ENCODE results near the gene RASL10B. TPM values are rescaled to one million over a fixed set of nuclear protein-coding genes. Genes with fewer than 3 reads are reported as not detected.

RASL10B gene
- polyA plus RNA-seq, 2 donors: 0.28 to 0.53 TPM

GRCh38 chr17:35727635-35728034 is 3.8 kb upstream of the RASL10B start:
- 76 to 86% methylated on average over 5 of the region's 5 CpGs for WGBS, 2 donors
- H3K4me1 ChIP-seq (ENCODE audit: control insufficient read depth in 2 of 2, insufficient read depth in 2 of 2, low read length in 1 of 2): peaks cover 5 to 13% of the 10 kb centered on the region in 2 donors
- H3K27me3 ChIP-seq (ENCODE audit: control insufficient read depth in 1 of 2, insufficient read depth in 2 of 2, low read length in 2 of 2): no peaks in the 10 kb centered on the region
- peaks cover 6 to 8% of the 10 kb centered on the region in 2 donors for H3K36me3 ChIP-seq (ENCODE audit: control insufficient read depth in 2 of 2, insufficient read depth in 2 of 2, low read length in 1 of 2)
- H3K4me3 ChIP-seq (ENCODE audit: low read depth in 1 of 2, low read length in 2 of 2): no peak overlapping the region
- H3K9me3 ChIP-seq (ENCODE audit: control insufficient read depth in 2 of 2, insufficient read depth in 1 of 2, low read depth in 1 of 2, low read length in 1 of 2): no peaks in the 10 kb centered on the region
- no peak overlapping the region for H3K27ac ChIP-seq (ENCODE audit: low read depth in 2 of 2, low read length in 1 of 2)

- H3K36me3 ChIP-seq (ENCODE audit: control insufficient read depth in 2 of 2, insufficient read depth in 2 of 2, low read length in 1 of 2): peaks cover 3 to 7% of the 10 kb centered on the region in 2 donors
- WGBS, 2 donors: 84 to 89% methylated on average over 3 of the region's 3 CpGs
- H3K4me3 ChIP-seq (ENCODE audit: low read depth in 1 of 2, low read length in 2 of 2): no peak overlapping the region
- H3K9me3 ChIP-seq (ENCODE audit: control insufficient read depth in 2 of 2, insufficient read depth in 1 of 2, low read depth in 1 of 2, low read length in 1 of 2): no peaks in the 10 kb centered on the region
- no peaks in the 10 kb centered on the region for H3K27me3 ChIP-seq (ENCODE audit: control insufficient read depth in 1 of 2, insufficient read depth in 2 of 2, low read length in 2 of 2)
- no peak overlapping the region for H3K27ac ChIP-seq (ENCODE audit: low read depth in 2 of 2, low read length in 1 of 2)
- peaks cover 5 to 13% of the 10 kb centered on the region in 2 donors for H3K4me1 ChIP-seq (ENCODE audit: control insufficient read depth in 2 of 2, insufficient read depth in 2 of 2, low read length in 1 of 2)
Measured at GRCh38 chr17:35728551-35728950, 2.9 kb upstream of the RASL10B start.

GRCh38 chr17:35729405-35729833 is 2.0 kb upstream of the RASL10B start:
- WGBS, 2 donors: 79 to 84% methylated on average over 4 of the region's 4 CpGs

GRCh38 chr17:35730400-35731005 is 936 bp upstream of the RASL10B start:
- Histone ChIP-seq H3K36me3 (ENCODE audit: control insufficient read depth in 2 of 2, insufficient read depth in 2 of 2, low read length in 1 of 2) (peaks cover 0 to 5% of the 10 kb centered on the region in 2 donors), H3K27ac (ENCODE audit: low read depth in 2 of 2, low read length in 1 of 2) (no peak overlapping the region), H3K27me3 (ENCODE audit: control insufficient read depth in 1 of 2, insufficient read depth in 2 of 2, low read length in 2 of 2) (no peaks in the 10 kb centered on the region), H3K4me1 (ENCODE audit: control insufficient read depth in 2 of 2, insufficient read depth in 2 of 2, low read length in 1 of 2) (peaks cover 5 to 13% of the 10 kb centered on the region in 2 donors), H3K4me3 (ENCODE audit: low read depth in 1 of 2, low read length in 2 of 2) (no peak overlapping the region), H3K9me3 (ENCODE audit: control insufficient read depth in 2 of 2, insufficient read depth in 1 of 2, low read depth in 1 of 2, low read length in 1 of 2) (no peaks in the 10 kb centered on the region)
- 86 to 87% methylated on average over 10 of the region's 10 CpGs for WGBS, 2 donors

More at GRCh38 chr17:35729405-35729833, 2.0 kb upstream of the RASL10B start:
- no peak overlapping the region for H3K4me3 ChIP-seq (ENCODE audit: low read depth in 1 of 2, low read length in 2 of 2)
- peaks cover 0 to 5% of the 10 kb centered on the region in 2 donors for H3K36me3 ChIP-seq (ENCODE audit: control insufficient read depth in 2 of 2, insufficient read depth in 2 of 2, low read length in 1 of 2)
- no peaks in the 10 kb centered on the region for H3K9me3 ChIP-seq (ENCODE audit: control insufficient read depth in 2 of 2, insufficient read depth in 1 of 2, low read depth in 1 of 2, low read length in 1 of 2)
- H3K27ac ChIP-seq (ENCODE audit: low read depth in 2 of 2, low read length in 1 of 2): no peak overlapping the region
- no peaks in the 10 kb centered on the region for H3K27me3 ChIP-seq (ENCODE audit: control insufficient read depth in 1 of 2, insufficient read depth in 2 of 2, low read length in 2 of 2)
- H3K4me1 ChIP-seq (ENCODE audit: control insufficient read depth in 2 of 2, insufficient read depth in 2 of 2, low read length in 1 of 2): peaks cover 5 to 13% of the 10 kb centered on the region in 2 donors

- 22 to 33% methylated on average over 27 to 45 of the region's 47 CpGs for WGBS, 2 donors
- peak overlapping the region; percentile 32 to 61 for H3K4me3 ChIP-seq (ENCODE audit: low read depth in 1 of 2, low read length in 2 of 2)
Measured at GRCh38 chr17:35731917-35732805, 722 bp downstream of the RASL10B start.

GRCh38 chr17:35732806-35733136 is 1.3 kb downstream of the RASL10B start:
- H3K4me3 ChIP-seq (ENCODE audit: low read depth in 1 of 2, low read length in 2 of 2): no peak overlapping the region
- H3K27me3 ChIP-seq (ENCODE audit: control insufficient read depth in 1 of 2, insufficient read depth in 2 of 2, low read length in 2 of 2): no peaks in the 10 kb centered on the region
- H3K4me1 ChIP-seq (ENCODE audit: control insufficient read depth in 2 of 2, insufficient read depth in 2 of 2, low read length in 1 of 2): peaks cover 5 to 13% of the 10 kb centered on the region in 2 donors
- H3K27ac ChIP-seq (ENCODE audit: low read depth in 2 of 2, low read length in 1 of 2): no peak overlapping the region
- no peaks in the 10 kb centered on the region for H3K9me3 ChIP-seq (ENCODE audit: control insufficient read depth in 2 of 2, insufficient read depth in 1 of 2, low read depth in 1 of 2, low read length in 1 of 2)
- H3K36me3 ChIP-seq (ENCODE audit: control insufficient read depth in 2 of 2, insufficient read depth in 2 of 2, low read length in 1 of 2): no peaks in the 10 kb centered on the region
- WGBS, 2 donors: 78 to 79% methylated on average over 1 of the region's 1 CpG

More at GRCh38 chr17:35731917-35732805, 722 bp downstream of the RASL10B start:
- no peak overlapping the region for H3K27ac ChIP-seq (ENCODE audit: low read depth in 2 of 2, low read length in 1 of 2)
- H3K27me3 ChIP-seq (ENCODE audit: control insufficient read depth in 1 of 2, insufficient read depth in 2 of 2, low read length in 2 of 2): no peaks in the 10 kb centered on the region
- H3K36me3 ChIP-seq (ENCODE audit: control insufficient read depth in 2 of 2, insufficient read depth in 2 of 2, low read length in 1 of 2): peaks cover 0 to 2% of the 10 kb centered on the region in 2 donors
- H3K4me1 ChIP-seq (ENCODE audit: control insufficient read depth in 2 of 2, insufficient read depth in 2 of 2, low read length in 1 of 2): peaks cover 5 to 13% of the 10 kb centered on the region in 2 donors
- H3K9me3 ChIP-seq (ENCODE audit: control insufficient read depth in 2 of 2, insufficient read depth in 1 of 2, low read depth in 1 of 2, low read length in 1 of 2): no peaks in the 10 kb centered on the region

GRCh38 chr17:35733366-35733765 is 1.9 kb downstream of the RASL10B start:
- 70 to 80% methylated on average over 6 of the region's 6 CpGs for WGBS, 2 donors
- Histone ChIP-seq H3K36me3 (ENCODE audit: control insufficient read depth in 2 of 2, insufficient read depth in 2 of 2, low read length in 1 of 2) (no peaks in the 10 kb centered on the region), H3K27me3 (ENCODE audit: control insufficient read depth in 1 of 2, insufficient read depth in 2 of 2, low read length in 2 of 2) (no peaks in the 10 kb centered on the region), H3K9me3 (ENCODE audit: control insufficient read depth in 2 of 2, insufficient read depth in 1 of 2, low read depth in 1 of 2, low read length in 1 of 2) (no peaks in the 10 kb centered on the region), H3K27ac (ENCODE audit: low read depth in 2 of 2, low read length in 1 of 2) (no peak overlapping the region), H3K4me1 (ENCODE audit: control insufficient read depth in 2 of 2, insufficient read depth in 2 of 2, low read length in 1 of 2) (peaks cover 5 to 12% of the 10 kb centered on the region in 2 donors), H3K4me3 (ENCODE audit: low read depth in 1 of 2, low read length in 2 of 2) (no peak overlapping the region)

GRCh38 chr17:35734396-35734795 is 3.0 kb downstream of the RASL10B start:
- WGBS, 2 donors: 83 to 86% methylated on average over 7 of the region's 7 CpGs
- Histone ChIP-seq H3K4me1 (ENCODE audit: control insufficient read depth in 2 of 2, insufficient read depth in 2 of 2, low read length in 1 of 2) (peaks cover 5 to 11% of the 10 kb centered on the region in 2 donors), H3K9me3 (ENCODE audit: control insufficient read depth in 2 of 2, insufficient read depth in 1 of 2, low read depth in 1 of 2, low read length in 1 of 2) (no peaks in the 10 kb centered on the region), H3K27ac (ENCODE audit: low read depth in 2 of 2, low read length in 1 of 2) (no peak overlapping the region), H3K27me3 (ENCODE audit: control insufficient read depth in 1 of 2, insufficient read depth in 2 of 2, low read length in 2 of 2) (no peaks in the 10 kb centered on the region), H3K4me3 (ENCODE audit: low read depth in 1 of 2, low read length in 2 of 2) (no peak overlapping the region), H3K36me3 (ENCODE audit: control insufficient read depth in 2 of 2, insufficient read depth in 2 of 2, low read length in 1 of 2) (no peaks in the 10 kb centered on the region)

DNA sequence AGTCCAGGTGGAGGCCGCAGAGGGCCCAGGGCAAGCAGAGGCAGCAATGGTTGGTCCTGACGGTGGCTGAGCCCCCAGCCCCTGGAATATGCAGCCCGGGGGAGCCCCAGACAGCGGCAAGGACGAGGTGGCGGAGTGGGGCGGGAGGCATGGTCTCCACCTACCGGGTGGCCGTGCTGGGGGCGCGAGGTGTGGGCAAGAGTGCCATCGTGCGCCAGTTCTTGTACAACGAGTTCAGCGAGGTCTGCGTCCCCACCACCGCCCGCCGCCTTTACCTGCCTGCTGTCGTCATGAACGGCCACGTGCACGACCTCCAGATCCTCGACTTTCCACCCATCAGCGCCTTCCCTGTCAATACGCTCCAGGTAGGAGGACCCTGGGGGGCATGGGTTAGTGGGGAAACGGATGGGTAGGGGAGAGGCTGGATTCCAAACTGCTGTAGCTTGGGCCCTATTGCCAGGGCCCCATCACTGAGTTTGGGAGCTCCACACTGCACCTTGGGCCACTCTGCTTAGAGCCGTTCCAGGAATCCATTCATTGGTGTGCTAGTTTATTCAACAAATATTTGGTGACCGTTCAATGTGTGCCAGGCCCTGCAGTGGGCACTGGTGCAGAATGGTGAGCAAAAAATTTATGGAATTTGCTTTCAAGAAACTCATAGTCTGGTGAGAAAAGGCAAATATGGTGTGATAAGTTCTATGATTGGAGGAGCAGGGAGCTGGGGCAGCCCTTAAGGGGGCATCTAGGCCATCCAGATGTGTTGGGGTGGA is 3.8 kb downstream of the RASL10B start:
- Histone ChIP-seq H3K27me3 (ENCODE audit: control insufficient read depth in 1 of 2, insufficient read depth in 2 of 2, low read length in 2 of 2) (no peaks in the 10 kb centered on the region), H3K27ac (ENCODE audit: low read depth in 2 of 2, low read length in 1 of 2) (no peak overlapping the region)
- WGBS, 2 donors: 80 to 86% methylated on average over 29 of the region's 29 CpGs

More for the DNA sequence above, 3.8 kb downstream of the RASL10B start:
- Histone ChIP-seq H3K9me3 (ENCODE audit: control insufficient read depth in 2 of 2, insufficient read depth in 1 of 2, low read depth in 1 of 2, low read length in 1 of 2) (no peaks in the 10 kb centered on the region), H3K4me1 (ENCODE audit: control insufficient read depth in 2 of 2, insufficient read depth in 2 of 2, low read length in 1 of 2) (peaks cover 5 to 11% of the 10 kb centered on the region in 2 donors), H3K36me3 (ENCODE audit: control insufficient read depth in 2 of 2, insufficient read depth in 2 of 2, low read length in 1 of 2) (no peaks in the 10 kb centered on the region), H3K4me3 (ENCODE audit: low read depth in 1 of 2, low read length in 2 of 2) (no peak overlapping the region)

All from esophagus (tissue), 2 donors.